Neural cell (in vitro differentiated cells): Measurements from ENCODE around the gene LIMD2. TPM values are rescaled to one million over a fixed set of nuclear protein-coding genes. Genes with fewer than 3 reads are reported as not detected.

Experiments used
- H2AFZ ChIP-seq: fragments of 200-600, 300-800 bp; sonication (generic), shearing (Covaris generic); 2 replicates; pipeline ENCODE4 v1.6.0; 2014; ENCODE audit warnings: low read depth, mild to moderate bottlenecking, antibody characterized with exemption, low read length, moderate library complexity
- H3F3A ChIP-seq: fragments of 200-600 bp; shearing (Covaris generic); 2 replicates; pipeline ENCODE4 v1.6.1; 2016; ENCODE audit warnings: mild to moderate bottlenecking, moderate library complexity, mixed read lengths, antibody characterized with exemption, low read length; ENCODE audit not compliant: insufficient read depth, poor library complexity, severe bottlenecking
- H3K27ac ChIP-seq: fragments of 200-600, 300-800 bp; sonication (generic), shearing (Covaris generic); 2 replicates; pipeline ENCODE4 v1.5.1; 2014; ENCODE audit warnings: mild to moderate bottlenecking, low read length, moderate library complexity
- H3K27me3 ChIP-seq: fragments of 300-800, 200-600 bp; sonication (generic), shearing (Covaris generic); 2 replicates; pipeline ENCODE4 v1.6.0; 2014; ENCODE audit warnings: mild to moderate bottlenecking, low read depth, low read length, moderate library complexity; ENCODE audit not compliant: insufficient read depth
- H3K36me3 ChIP-seq: fragments of 300-800, 200-600 bp; sonication (generic), shearing (Covaris generic); 2 replicates; pipeline ENCODE4 v1.5.1; 2014; ENCODE audit warnings: mild to moderate bottlenecking, antibody characterized with exemption, low read length, moderate library complexity; ENCODE audit not compliant: insufficient read depth
- H3K4me2 ChIP-seq: fragments of 300-800, 200-600 bp; sonication (generic), shearing (Covaris generic); 2 replicates; pipeline ENCODE4 v1.6.0; 2014; ENCODE audit warnings: mild to moderate bottlenecking, low read length
- H3K4me3 ChIP-seq: fragments of 300-800, 200-600 bp; sonication (generic), shearing (Covaris generic); 2 replicates; pipeline ENCODE4 v1.5.1; 2014; ENCODE audit warnings: mild to moderate bottlenecking, low read length, moderate library complexity
- H3K79me2 ChIP-seq: fragments of 200-600 bp; shearing (Covaris generic); replicated peaks from 2 replicates; pipeline ENCODE4 v1.6.0; 2014; ENCODE audit warnings: mild to moderate bottlenecking, low read length, moderate library complexity; ENCODE audit not compliant: insufficient read depth
- H3K9ac ChIP-seq: fragments of 300-800, 200-600 bp; sonication (generic), shearing (Covaris generic); 2 replicates; pipeline ENCODE4 v1.6.1; 2016; ENCODE audit warnings: mild to moderate bottlenecking, low read length, mixed read lengths
- H3K9me2 ChIP-seq: fragments of 200-600 bp; shearing (Covaris generic); 2 replicates; pipeline ENCODE4 v1.6.1; 2016; ENCODE audit warnings: mild to moderate bottlenecking, low read length, mixed read lengths; ENCODE audit not compliant: insufficient read depth
- H3K9me3 ChIP-seq: fragments of 200-600, 300-800 bp; sonication (generic), shearing (Covaris generic); 2 replicates; pipeline ENCODE4 v1.6.1; 2016; ENCODE audit warnings: mild to moderate bottlenecking, mixed run types, low read length, moderate library complexity, mixed read lengths
- H4K20me1 ChIP-seq: fragments of 200-600 bp; shearing (Covaris generic); 2 replicates; pipeline ENCODE4 v1.6.1; 2016; ENCODE audit warnings: mild to moderate bottlenecking, mixed run types; ENCODE audit not compliant: insufficient read depth
- CTCF ChIP-seq: fragments of 450-650 bp; IDR thresholded peaks from 2 replicates; pipeline ENCODE4 v1.5.1; 2014; ENCODE audit warnings: antibody characterized with exemption, mild to moderate bottlenecking, moderate library complexity; ENCODE audit not compliant: poor library complexity, severe bottlenecking
- EP300 ChIP-seq: fragments of 450-650 bp; conservative IDR thresholded peaks from 2 replicates; pipeline ENCODE4 v1.6.1; 2014; ENCODE audit warnings: antibody characterized with exemption, mild to moderate bottlenecking, moderate library complexity; ENCODE audit not compliant: poor library complexity, severe bottlenecking
- EZH2 ChIP-seq: fragments of 200-600, 300-800 bp; shearing (Covaris generic), sonication (generic); IDR thresholded peaks from 2 replicates; pipeline ENCODE4 v1.6.1; 2014; ENCODE audit warnings: antibody characterized with exemption, low read length, borderline replicate concordance, mild to moderate bottlenecking; ENCODE audit not compliant: insufficient read depth, poor library complexity, severe bottlenecking
- MXI1 ChIP-seq: fragments of 450-650 bp; conservative IDR thresholded peaks from 2 replicates; pipeline ENCODE4 v1.6.1; 2014; ENCODE audit warnings: antibody characterized with exemption, mild to moderate bottlenecking; ENCODE audit not compliant: poor library complexity, severe bottlenecking
- POLR2AphosphoS5 ChIP-seq: IDR thresholded peaks from 2 replicates; pipeline ENCODE4 v1.6.1; 2012
- RAD21 ChIP-seq: fragments of 450-650 bp; conservative IDR thresholded peaks from 2 replicates; pipeline ENCODE4 v1.6.1; 2014; ENCODE audit warnings: antibody characterized with exemption, mild to moderate bottlenecking, moderate library complexity
- SMC3 ChIP-seq: fragments of 450-650 bp; conservative IDR thresholded peaks from 2 replicates; pipeline ENCODE4 v1.6.1; 2014; ENCODE audit warnings: antibody characterized with exemption, mild to moderate bottlenecking, moderate library complexity; ENCODE audit not compliant: poor library complexity
- TAF1 ChIP-seq: IDR thresholded peaks from 2 replicates; pipeline ENCODE4 v1.6.1; 2012; ENCODE audit warnings: low read depth
- polyA plus RNA-seq: library from polyadenylated mRNA; depleted of rRNA; stranded (reverse); fragments of >200 nt; gene quantifications from 2 replicates; pipeline ENCODE4 v1.2.3, GENCODE V29; 2014
- TF ChIP-seq, protein P1 (sequence below): IDR thresholded peaks from 2 replicates; pipeline ENCODE4 v1.6.1; 2012; ENCODE audit warnings: borderline replicate concordance

The LIMD2 gene
- polyA plus RNA-seq, 1 donor from 2014 or later = 132 TPM

DNA sequence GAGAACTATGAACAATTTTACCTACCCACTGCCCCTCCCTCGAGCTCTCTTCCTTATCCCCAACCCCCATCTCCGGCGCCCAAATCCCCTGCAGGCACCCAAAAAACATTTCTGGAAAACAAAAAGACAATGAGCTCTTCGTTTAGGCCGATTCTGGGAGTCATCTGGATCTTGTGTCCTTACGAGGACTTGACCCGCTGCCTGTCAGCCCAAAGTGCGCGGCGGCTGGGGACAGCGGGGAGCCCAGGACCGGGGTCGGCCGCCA lies 41.1 kb upstream of the LIMD2 start:
- Histone ChIP-seq H3K4me3 (peak overlapping the region; percentile 95), H3K4me2 (peak overlapping the region; percentile 81), H3K27me3 (no peaks in the 10 kb centered on the region), H3K9ac (peak overlapping the region; percentile 90), H3K36me3 (no peaks in the 10 kb centered on the region), H3K9me3 (no peaks in the 10 kb centered on the region), H3F3A (no peaks in the 10 kb centered on the region), H4K20me1 (no peaks in the 10 kb centered on the region), H3K79me2 (peaks cover 10% of the 10 kb centered on the region), H3K27ac (peak overlapping the region; percentile 92), H2AFZ (peak overlapping the region; percentile 83), H3K9me2 (no peaks in the 10 kb centered on the region)
- no peak for TF ChIP-seq EZH2
- TF ChIP-seq SMC3 = no peak
- TF ChIP-seq EP300 = no peak
- TF ChIP-seq MXI1 = no peak
- TF ChIP-seq POLR2AphosphoS5 = no peak
- TF ChIP-seq RAD21 = no peak
- no peak for TF ChIP-seq CTCF
- no peak for TF ChIP-seq TAF1
- TF ChIP-seq, protein P1, sequence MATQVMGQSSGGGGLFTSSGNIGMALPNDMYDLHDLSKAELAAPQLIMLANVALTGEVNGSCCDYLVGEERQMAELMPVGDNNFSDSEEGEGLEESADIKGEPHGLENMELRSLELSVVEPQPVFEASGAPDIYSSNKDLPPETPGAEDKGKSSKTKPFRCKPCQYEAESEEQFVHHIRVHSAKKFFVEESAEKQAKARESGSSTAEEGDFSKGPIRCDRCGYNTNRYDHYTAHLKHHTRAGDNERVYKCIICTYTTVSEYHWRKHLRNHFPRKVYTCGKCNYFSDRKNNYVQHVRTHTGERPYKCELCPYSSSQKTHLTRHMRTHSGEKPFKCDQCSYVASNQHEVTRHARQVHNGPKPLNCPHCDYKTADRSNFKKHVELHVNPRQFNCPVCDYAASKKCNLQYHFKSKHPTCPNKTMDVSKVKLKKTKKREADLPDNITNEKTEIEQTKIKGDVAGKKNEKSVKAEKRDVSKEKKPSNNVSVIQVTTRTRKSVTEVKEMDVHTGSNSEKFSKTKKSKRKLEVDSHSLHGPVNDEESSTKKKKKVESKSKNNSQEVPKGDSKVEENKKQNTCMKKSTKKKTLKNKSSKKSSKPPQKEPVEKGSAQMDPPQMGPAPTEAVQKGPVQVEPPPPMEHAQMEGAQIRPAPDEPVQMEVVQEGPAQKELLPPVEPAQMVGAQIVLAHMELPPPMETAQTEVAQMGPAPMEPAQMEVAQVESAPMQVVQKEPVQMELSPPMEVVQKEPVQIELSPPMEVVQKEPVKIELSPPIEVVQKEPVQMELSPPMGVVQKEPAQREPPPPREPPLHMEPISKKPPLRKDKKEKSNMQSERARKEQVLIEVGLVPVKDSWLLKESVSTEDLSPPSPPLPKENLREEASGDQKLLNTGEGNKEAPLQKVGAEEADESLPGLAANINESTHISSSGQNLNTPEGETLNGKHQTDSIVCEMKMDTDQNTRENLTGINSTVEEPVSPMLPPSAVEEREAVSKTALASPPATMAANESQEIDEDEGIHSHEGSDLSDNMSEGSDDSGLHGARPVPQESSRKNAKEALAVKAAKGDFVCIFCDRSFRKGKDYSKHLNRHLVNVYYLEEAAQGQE = no peak

- Histone ChIP-seq H4K20me1 (no peaks in the 10 kb centered on the region), H3K27me3 (no peaks in the 10 kb centered on the region), H3K9me2 (no peaks in the 10 kb centered on the region), H3K9ac (peak overlapping the region; percentile 90), H3K4me3 (peak overlapping the region; percentile 95), H3F3A (no peaks in the 10 kb centered on the region), H3K79me2 (peaks cover 10% of the 10 kb centered on the region), H3K4me2 (peak overlapping the region; percentile 81), H3K9me3 (no peaks in the 10 kb centered on the region), H2AFZ (peak overlapping the region; percentile 83), H3K36me3 (no peaks in the 10 kb centered on the region), H3K27ac (peak overlapping the region; percentile 92)
- TF ChIP-seq MXI1 (no peak), EP300 (no peak), TAF1 (no peak), CTCF (no peak), RAD21 (no peak), EZH2 (no peak), POLR2AphosphoS5 (no peak), SMC3 (no peak)
- TF ChIP-seq, protein P1 = no peak
These were observed 40.7 kb upstream of the LIMD2 start for GRCh38 chr17:63740464-63741142.
